NCI-H2107 (cell line): ENCODE results near the gene CFAP57.
"Not testable (repeated sequence)": the region's sequence is repeated elsewhere in the genome, so short reads cannot be mapped to it uniquely, and the experiment has no call there.

Experiments
- DNase-seq: peaks from one replicate; lab custom pipeline; 2025; lab: John Stamatoyannopoulos, UW

CFAP57 gene

DNA sequence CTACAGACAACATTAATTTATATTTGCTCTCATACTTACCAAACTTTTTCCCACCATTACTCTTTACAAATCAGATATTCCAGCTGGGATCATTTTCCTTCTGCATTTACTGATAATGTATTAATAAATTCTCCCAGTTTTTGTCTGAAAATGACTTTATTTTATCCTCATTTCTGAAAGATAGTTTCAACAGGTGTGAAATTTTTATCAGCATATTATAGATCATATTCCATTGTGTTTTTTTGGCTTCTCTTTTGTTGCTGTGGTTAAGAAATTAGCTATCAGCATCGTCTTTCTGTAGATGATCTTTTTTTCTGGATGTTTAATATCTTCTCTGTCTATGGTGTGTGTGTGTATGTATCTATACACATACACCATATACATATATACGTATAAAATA is 2.7 kb downstream of the CFAP57 start:
- no peak for DNase-seq

DNA sequence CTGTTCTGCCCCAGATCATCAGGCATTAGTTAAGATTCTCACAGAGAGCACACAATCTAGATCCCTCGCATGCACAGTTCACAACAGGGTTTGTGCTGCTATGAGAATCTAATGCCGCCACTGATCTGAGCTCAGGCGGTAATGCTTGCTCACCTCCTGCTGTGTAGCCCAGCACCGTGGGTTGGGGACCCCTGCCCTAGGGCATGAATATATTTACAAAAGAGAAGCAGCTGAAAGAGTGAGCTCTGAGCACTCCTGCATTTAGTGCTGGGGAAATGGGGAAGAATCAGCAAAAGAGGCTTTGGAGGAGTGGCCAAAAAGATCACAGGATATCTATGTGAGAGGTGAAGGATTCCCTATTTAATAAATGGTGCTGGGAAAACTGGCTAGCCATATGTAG is 5.6 kb downstream of the CFAP57 start:
- DNase-seq = no peak

DNA sequence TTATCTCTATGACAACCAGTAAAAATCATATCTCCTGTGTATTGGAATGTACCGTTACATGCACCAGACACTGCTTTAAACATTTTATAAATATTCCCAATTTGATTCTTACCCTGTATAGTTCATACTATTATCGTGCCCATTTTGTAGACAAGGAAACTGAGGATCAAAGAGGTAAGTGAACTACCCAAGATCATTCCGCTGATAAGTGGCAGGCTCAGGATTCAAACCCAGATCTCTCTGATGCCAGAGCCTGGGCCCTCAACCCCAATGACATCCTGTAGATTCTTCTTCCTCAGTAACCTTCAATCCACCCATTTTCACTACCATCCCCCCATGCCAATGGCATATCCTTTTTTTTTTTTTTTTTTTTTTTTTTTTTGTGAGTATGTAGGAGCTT is 12.3 kb downstream of the CFAP57 start:
- no peak for DNase-seq

DNA sequence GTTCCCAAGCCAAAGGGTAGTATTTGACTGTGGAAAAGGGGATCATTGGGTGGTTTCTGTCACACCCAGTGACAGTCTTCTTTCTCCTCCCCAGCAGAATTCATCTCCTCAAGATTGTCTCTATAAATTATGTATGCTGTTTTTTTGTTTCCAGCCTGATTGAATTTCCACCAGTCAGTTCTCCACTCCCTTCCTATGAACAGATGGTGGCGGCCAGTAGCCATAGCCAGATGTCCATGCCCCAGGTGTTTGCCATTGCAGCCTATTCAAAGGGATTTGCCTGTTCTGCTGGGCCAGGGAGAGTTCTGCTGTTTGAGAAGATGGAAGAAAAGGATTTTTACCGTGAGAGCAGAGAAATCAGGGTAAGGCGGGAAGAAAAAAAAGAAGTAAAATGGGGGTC is 12.9 kb downstream of the CFAP57 start:
- no peak for DNase-seq

DNA sequence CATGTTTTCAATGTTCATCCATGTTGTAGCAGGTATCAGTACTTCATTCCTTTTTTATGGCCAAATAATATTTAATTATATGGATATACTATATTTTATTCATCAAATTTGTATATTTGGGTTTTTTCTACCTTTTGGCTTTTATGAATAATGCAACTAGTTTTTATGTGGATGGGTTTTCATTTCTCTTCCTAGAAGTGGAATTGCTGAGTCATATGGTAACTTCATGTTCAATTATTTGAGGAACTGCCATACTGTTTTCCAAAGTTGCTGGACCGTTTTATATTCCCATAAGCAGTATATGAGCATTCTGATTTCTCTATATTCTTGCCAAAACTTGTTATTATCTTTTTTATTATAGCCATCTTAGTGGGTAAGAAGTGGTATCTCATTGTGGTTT is 16.0 kb downstream of the CFAP57 start:
- no peak for DNase-seq

DNA sequence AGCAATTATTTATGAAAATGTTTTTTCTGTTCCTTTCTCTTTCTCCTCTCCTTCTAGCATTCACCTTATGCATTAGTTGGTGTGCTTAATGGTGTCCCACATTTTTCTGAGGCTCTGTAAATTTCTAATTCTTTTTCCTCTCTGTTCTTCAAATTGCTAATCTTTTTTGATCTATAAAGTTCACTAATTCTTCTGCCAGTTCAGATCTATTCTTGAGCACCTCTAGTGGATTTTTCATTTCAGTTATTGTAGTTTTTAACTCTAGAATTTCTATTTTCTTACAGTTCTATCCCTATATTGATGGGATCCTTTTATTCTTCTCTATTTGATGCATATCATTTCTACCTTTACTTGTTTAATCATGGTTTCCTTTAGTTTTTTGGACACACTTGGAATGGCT is 22.4 kb downstream of the CFAP57 start:
- DNase-seq = no peak

DNA sequence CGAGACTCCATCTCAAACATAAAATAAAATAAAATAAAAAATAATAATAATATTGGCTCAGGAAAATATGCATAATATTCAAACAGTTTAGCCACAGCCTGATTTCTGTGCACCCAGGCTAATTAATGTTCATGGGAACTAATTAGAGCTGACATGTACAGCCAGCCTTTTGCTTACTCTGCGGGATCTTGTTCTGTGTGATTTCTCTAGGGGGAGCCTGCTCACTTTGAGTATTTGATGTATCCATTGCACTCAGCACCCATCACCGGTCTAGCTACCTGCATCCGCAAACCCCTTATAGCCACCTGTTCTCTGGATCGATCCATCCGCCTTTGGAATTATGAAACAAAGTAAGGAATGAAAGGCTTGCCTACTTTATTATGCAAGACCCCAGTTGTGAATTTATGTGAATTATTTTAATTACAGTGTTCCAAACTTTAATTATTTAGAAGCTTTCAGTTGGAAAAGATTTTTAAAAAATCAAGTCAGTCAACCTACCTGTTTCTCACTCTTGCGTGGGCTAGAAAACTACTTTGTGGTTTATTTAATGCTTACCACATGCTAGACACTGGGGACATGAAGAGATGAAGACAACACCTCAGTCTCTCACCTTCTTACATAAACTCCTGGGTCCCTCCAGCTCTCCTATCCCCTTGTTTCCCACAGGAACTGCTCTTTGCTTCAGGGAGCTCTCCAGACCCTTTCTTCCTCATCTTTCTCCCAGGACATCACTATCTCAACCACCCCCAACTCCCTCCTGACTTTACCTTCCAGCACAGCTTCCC is 25.4 kb downstream of the CFAP57 start:
- no peak for DNase-seq

DNA sequence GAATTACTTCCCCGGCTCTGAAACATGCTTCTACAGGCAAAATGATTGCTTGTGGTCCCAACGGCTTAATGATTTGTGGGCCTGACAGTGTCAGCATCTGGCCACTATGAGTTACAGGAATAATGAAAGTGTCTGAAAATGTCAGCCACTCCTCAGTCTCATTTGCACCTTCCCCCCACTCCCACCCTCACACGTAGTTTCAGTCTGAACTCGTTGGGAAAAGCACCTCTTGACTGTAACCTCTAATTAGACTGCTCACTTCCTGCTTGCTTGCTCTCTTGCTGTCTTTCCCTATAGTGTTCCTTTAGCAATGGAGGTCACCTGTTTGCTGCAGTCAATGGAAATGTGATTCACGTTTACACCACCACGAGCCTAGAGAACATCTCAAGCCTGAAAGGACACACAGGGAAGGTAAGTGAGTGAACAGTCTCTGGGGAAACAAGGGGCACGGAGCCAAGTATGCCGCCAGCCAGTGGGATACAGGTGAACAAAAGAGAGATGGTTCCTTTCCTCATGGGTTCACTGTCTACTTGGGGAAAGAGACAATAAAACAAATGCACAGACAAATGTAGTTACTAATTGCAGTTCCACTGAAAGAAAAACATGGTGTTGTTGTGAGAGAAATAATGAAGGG is 27.1 kb downstream of the CFAP57 start:
- DNase-seq = peak; percentile 97

DNA sequence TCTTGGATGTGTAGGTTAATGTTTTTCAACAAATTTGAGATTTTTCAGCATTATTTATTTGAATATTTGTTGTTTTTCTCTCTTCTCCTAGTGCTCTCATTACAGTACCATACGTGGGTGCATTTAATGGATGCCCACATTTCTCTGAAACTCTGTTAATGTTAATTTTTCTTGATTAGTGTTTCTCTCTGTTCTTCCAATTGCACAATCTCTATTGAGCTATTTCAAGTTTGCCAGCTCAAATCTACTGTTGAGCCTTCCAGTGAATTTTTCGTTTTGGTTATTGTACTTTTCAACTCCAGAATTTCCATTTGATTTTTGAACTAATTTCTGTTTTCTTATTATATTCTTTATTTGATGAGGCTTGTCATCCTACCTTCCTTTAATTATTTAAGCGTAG is 31.7 kb downstream of the CFAP57 start:
- no peak for DNase-seq

DNA sequence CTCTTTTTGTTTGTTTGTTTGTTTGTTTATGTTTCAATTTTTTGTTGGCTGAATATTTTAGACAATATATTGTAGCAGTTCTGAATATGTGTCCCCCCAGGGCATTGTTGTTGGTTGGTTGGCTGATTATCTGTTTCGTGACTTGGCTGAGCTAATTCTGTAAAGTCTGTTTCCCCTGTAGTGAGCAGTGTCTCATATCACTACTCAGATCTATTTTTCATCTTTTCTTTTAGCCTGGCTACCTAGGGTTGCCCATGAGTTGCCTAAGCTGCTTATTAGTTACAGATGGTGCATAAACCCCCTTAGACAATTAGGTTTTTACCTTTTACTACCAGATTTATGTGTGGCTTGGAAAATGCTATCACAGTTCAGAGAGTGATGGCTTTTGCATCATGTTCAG is 32.3 kb downstream of the CFAP57 start:
- DNase-seq = no peak

DNA sequence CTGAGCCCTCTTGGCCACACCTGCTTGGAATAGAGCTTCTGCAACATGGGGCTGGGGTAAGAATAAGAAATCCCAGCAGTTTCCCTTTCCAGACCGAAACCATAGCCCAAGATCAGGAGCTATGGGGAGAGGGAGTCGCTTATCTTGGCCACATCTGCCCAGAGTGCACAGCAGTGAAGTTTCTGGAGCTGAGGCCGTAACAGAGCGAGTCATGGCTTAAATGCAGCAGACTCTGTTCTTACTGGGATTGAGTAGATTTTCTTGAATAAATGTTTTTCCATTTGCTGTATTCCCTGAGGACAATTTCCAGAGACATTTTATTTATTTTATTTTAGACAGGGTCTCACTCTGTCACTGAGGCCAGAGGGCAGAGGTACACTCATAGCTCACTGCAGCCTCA is 33.5 kb downstream of the CFAP57 start:
- no peak for DNase-seq

DNA sequence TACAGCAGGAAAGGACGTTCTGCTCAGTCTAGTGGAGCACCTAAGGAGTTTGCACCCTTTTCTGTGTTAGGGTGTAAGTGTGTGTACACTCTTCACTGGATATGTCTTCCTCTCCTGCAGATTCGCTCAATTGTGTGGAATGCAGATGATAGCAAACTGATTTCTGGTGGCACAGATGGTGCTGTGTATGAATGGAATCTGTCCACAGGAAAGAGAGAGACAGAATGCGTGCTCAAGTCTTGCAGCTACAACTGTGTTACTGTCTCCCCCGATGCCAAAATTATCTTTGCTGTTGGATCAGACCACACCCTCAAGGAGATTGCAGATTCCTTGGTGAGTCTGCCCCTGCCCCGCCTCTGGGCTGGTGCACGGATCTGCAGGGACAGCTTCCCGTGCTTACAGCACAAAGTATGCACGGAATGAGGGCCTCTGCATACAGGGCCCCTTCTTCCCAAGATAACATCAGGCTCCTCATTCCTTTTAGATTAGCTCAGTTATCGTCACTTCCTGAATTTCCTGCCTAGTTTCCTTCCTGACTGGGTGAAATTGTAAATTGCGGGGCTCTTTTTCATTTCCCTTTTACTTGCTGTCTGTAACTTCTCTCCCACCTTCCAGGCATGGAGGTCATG is 34.6 kb downstream of the CFAP57 start:
- no peak for DNase-seq

DNA sequence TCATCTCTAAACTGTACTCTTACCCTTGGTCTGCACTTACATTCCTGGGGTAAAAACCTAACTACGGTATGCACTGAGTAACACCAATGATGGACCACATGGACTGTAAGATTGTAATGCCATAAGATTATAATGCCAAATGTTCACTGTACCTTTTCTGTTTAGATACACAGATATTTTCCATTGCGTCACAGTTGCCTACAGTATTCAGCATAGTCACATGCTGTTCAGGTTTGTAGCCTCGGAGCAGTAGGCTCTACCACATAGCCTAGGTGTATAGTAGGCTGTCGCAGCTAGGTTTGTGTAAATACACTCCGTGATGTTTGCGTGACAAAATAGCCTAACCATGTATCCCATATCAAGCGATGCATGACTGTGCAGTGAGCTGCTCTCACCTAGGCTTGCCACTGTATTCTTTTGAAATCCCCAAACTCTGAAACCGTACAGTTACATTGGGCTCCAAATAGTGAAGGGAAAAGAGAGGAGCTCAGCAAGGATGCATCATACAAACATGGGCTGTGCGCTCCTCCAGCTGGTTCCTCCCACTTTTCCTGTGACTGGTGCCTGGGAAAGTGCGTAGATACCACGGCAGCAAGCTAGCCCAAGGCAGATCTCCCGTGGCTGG is 35.2 kb downstream of the CFAP57 start:
- DNase-seq = no peak

DNA sequence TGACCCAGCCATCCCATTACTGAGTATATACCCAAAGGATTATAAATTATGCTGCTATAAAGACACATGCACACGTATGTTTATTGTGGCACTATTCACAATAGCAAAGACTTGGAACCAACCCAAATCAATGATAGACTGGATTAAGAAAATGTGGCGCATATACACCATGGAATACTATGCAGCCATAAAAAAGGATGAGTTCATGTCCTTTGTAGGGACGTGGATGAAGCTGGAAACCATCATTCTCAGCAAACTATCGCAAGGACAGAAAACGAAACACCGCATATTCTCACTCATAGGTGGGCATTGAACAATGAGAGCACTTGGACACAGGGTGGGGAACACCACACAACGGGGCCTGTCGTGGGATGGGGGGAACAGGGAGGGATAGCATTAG is 36.1 kb downstream of the CFAP57 start:
- not testable (repeated sequence) for DNase-seq

DNA sequence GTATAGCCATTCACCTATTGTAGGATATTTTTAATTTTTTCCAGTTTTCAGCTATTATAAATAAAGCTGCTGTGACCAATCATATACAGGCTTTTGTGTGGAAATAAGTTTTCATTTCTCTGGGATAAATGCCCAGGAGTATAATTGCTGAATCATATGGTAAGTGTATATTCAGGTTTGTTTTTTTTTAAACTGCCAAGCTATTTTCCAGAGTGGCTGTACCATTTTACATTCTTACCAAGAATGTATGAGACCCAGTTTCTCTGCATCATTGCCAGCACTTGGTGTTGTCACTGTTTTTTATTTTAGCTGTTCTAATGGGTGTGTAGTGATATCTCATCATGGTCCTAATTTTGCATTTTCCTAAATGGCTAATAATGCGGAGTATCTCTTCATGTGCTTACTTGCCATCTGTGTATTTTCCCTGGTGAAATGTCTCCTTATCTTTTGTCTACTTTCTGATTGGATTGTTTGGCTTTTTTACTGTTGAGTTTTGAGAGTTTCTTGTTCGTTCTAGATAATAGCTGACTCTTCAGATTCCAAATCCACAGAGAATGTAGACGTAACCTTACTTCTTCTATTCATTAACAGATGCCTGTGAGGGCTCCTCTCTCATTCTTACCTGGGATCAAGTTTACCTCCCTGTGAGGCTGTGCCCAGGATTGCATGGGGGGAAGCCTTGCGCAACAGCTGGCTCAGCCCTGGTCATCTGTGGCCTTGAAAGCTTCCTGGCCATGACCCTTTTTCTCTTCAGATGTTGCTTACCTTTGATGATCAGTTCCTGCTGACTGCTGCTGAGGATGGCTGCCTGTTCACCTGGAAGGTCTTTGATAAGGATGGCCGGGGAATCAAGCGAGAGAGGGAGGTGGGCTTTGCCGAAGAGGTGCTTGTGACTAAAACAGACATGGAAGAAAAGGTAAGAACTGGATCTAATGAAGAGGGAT is 42.6 kb downstream of the CFAP57 start:
- no peak for DNase-seq

DNA sequence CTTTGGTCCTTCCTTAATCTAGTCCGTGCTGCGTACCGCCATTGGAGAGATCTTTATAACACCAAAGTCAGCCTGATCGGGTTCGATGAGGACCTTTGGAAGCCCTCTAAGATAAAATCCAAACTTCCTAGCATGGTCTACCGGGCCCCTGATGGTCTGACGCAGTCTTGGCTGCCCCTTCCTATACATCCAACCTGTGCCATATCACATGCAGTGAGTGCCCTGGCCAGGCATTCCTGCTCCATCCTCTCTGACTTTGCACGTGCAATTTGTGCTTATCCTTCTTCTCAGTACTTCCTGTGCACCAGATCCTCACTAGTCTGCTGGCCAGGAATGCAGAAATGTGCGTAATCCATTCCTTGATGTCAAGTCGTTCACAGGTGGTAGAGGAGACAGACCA is 45.6 kb downstream of the CFAP57 start:
- no peak for DNase-seq

DNA sequence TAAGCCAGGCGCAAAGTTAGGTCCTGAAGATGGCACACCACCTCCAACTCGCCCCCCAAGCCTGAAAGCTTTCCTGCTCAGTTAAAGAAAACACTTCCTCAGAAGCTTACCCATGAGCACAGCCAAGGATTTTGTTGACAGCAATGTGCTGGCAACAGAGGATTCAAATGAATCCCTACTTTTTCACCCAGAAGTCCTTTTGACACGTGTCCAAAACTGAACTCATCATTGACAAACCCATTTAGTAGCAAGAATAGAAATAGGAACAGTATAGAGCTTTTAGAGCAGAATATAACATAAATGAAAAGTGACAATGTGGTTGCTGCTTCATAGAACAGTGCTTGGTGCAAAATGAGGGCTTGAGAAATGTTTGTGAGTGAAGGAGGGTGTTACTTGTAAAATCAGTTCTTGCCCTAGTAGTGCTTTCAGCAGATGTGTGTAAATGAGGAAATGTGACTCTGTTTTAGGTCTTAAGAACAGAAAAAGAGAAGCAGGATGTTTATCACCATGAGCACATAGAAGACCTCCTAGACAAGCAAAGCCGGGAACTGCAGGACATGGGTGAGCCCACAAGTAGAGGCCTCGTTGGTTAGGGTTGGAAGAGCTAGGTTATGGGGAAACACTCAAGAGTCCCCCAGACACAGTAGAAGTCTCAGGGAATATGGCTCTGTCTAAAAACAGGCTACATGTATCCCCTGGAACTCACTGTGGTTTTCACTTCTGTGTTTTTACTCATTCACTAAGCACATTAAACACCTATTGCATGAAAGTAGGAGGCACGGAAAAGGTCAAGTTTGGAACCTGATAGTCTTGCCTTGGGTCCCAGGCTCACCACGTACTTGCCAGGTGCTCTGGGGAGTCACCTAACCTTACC is 49.0 kb downstream of the CFAP57 start:
- no peak for DNase-seq

DNA sequence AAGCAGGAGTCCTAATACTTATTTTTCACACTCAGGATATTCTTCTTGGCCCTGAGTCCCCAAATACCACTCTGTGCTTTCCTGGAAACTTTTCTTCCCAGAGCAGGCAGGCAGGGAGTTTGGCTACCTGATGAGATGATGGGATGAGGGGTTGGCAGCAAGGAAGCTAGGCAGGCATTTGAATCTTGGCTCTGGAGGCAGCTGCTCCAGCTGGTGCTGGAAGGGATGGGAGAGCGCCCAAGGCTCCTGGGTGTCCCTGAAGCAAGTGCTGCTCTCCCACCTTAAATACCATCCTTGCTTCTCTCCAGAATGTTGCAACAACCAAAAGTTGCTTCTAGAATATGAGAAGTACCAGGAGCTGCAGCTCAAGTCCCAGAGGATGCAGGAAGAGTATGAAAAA is 49.7 kb downstream of the CFAP57 start:
- no peak for DNase-seq

DNA sequence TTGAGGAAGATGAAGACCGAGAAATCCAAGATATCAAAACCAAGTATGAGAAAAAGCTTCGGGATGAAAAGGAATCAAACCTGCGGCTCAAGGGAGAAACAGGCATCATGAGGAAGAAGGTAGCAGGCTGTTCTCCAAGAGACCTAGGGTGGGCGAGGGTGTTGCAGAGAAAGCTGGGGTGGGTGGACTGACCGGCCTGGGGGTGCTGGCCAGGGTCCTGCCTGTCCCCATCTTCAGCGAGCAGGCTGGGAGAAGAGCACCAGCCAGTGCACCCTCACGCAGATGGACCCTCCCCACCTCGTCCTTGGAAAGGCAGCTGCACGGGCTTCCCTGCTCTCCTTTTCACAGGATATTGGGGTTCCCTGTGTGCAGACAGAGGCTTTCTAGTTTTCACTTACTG is 50.7 kb downstream of the CFAP57 start:
- no peak for DNase-seq

DNA sequence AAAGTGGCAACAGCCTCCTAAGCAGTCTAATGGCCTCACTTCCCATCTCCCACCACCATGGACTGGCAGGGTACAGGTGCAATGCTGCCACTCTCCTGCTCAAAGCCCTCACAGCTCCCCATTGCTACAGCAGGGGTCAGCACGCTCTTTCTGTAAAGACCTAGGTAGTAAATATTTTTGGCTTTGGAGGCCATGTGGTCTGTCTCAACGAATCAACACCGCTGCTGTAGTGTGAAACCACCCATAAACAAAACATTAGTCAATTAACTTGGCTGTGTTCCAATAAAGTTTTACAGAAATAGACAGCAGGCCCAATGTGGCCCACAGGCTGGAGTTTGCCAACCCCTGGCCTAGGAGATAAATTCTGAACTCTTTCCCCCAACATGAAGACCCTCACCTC is 53.0 kb downstream of the CFAP57 start:
- no peak for DNase-seq
